Measurements from ENCODE around the gene ITSN2.
"Not testable (repeated sequence)": the region's sequence is repeated elsewhere in the genome, so short reads cannot be mapped to it uniquely, and the experiment has no call there.

GRCh38 chr2:24357767-24358166, 2.6 kb downstream of the ITSN2 start:
- not testable (repeated sequence) for TF ChIP-seq CTCF (IDR thresholded peaks at IDR 0.05; ENCODE audit: poor library complexity); EZH2 (IDR thresholded peaks at IDR 0.05; ENCODE audit: borderline replicate concordance); EZH2phosphoT487 (IDR thresholded peaks at IDR 0.05; ENCODE audit: low read depth, severe bottlenecking, unreplicated experiment)

All from hepatocyte (in vitro differentiated cells).